DMS153 treated with DMSO at 0.1 percent for 48 hours (cell line): Measurements from ENCODE around the gene TRMO.

ENCODE experiments used
- DNase-seq: peaks from one replicate; lab custom pipeline; 2025; ENCODE audit not compliant: unreplicated experiment; lab: John Stamatoyannopoulos, UW

Gene TRMO

DNA sequence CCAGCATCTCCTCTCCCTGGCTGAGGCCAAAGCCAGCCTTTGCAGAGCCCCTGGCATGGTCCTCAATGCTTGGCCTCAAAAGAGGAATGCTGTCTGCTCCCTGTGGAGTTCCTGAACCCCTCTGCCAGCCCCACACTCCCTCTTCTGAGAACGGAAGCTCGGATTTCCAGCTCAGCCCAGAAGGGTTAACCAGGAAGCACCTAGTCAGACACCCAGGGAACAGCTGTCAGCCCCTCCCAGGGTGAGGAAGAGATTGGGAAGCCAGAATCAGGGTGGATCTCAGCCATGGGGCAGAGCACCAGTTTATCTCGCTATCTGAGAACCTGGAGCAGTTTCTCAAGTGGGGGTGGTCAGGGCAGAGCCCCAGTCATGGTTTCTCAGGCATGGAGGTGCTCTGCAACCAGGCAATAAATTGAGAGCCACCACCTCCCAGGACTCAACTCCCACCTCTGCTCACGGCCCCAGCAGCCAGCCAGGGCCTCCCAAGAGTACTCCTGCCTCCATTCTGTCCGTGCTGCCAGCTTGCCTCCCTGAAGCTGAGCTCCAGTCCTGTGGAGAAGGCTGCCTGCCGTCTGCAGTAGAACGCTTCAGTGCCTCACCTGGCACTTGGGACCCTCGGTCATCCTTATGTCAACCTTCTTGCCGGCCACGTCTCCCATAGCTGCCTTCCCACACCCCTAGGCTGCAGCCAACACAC lies 61.7 kb downstream of the TRMO start:
- DNase-seq, result no peak

- DNase-seq, result no peak
These were observed 63.0 kb downstream of the TRMO start for GRCh38 chr9:97859346-97859745.

- DNase-seq, result no peak
These were observed 63.5 kb downstream of the TRMO start for GRCh38 chr9:97858826-97859225.

DNA sequence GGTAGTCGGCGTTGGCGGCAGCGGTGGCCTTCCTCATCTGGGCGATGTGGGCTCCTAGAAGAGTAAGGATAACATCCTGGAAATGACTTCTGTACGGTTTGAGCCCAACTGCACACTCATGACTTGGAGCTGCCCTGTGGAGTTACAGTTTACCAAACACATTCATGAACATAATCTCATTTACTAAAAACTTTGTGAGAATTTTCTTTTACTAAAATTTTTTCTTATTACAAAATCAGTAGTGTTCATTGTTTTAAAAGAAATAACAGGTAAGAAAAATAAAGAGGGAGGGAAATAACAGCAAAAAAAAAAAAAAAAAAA lies 63.9 kb downstream of the TRMO start:
- no peak for DNase-seq

DNA sequence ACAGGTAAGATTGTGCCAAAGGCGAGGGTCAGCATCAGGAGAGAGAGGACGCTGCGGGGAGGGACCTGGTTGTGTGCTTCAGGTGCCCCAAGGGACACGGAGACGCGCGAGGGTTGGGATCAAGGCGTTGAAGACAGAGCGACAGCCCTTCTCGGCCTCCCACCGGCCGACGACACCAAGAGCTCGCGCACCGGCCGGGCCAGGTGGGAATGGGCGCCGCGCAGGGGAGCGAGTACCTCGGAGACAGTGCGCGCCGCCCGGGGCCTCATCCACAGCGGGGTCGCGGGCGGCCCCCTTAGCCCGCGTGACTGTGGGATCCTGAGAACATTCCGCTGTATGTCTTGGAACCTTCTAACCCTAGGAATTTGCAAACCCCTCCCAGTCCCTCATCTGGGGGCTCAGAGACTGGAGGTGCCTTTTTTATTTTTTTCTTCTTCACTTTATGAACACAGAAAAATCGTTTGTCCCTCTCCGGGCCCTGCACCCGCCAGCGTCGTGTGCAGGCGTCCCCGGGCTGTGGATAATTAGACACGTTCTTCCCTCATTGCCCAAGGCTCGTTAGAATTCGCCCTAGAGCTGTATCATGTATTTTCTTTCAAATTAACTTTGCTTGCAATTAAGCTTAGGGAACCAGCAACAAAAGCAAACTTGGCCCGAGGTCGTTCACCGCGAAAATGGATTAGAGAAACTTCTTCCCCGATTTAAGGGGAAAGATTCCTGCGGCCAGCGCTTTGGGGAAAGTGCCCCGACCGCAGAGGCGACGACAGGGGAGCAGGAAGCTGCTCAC lies 64.5 kb downstream of the TRMO start:
- no peak for DNase-seq

DNA sequence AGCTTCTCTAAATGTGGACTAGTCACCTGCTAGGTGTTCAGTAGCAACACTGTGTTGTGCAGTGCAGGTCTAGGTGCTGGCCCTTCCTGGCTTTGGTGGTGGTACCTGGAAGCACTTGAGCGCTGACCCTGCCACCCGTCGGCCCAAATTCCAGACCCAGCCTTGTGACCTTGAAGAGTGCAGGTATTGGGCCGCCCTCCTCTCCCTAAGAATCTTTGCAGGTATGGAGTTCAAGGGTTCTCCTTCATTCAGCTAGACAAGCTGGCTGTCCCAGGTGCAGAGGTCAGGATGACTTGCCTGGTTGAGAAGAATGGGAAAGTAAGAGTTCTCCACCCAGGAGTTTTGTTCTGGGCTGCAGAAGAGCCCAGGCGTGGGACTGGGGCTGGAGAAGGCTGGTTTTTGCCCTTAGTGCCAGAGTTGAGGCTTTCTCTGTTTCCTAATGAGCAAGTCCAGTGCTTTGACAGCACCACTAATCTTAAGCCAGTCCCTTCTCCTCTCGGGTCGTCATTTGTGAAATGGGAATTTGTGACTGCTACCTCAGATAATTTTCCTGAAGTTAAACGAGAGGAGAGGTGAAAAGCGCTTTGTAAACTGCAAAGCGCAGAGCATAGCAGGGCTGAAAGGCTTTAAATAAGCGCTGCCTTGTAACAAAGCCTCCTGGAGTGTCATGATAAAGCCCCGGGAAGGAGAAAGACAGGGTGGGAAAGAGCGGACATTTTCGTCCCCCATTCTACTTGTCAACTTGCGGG lies 65.3 kb downstream of the TRMO start:
- no peak for DNase-seq

DNA sequence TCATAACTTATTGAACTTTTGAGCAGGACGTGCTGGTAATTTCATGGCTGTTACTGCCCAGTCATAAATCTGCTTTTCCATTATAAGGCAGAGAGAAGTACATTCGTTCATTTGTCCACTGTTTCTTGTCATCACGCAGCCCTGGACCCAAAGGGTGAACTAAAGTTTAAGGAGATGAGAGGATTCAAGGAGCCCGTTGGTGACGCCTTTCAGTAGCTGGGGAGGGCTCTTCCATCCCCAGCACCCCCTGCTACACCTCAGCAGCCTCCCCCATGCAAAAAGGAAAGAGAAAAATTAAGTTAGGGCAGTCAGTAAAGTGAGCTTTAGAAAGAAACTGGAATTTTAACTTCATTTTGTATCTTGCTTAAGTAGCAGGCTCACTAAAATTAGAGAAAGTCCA lies 66.4 kb downstream of the TRMO start:
- no peak for DNase-seq

- no peak for DNase-seq
These were observed 66.8 kb downstream of the TRMO start for GRCh38 chr9:97855486-97855875.

GRCh38 chr9:97854696-97855485 lies 67.4 kb downstream of the TRMO start:
- no peak for DNase-seq
